Mesendoderm (in vitro differentiated cells): ENCODE results near the gene ENOX2.

Experiments
- DNase-seq: peaks from one replicate; pipeline ENCODE4 v3.0.0; 2013
- H2AK5ac ChIP-seq: 2 replicates; pipeline ENCODE4 v1.6.1; 2013; ENCODE audit warnings: low read length, inconsistent platforms
- H2BK120ac ChIP-seq: 2 replicates; pipeline ENCODE4 v1.6.1; 2013; ENCODE audit warnings: low read depth, mild to moderate bottlenecking, low read length, moderate library complexity, mixed read lengths
- H2BK15ac ChIP-seq: replicated peaks from 2 replicates; pipeline ENCODE4 v1.6.1; 2013; ENCODE audit warnings: low read depth, mild to moderate bottlenecking, moderate library complexity
- H2BK5ac ChIP-seq: 2 replicates; pipeline ENCODE4 v1.6.1; 2013; ENCODE audit warnings: low read length, inconsistent platforms
- H3K18ac ChIP-seq: 2 replicates; pipeline ENCODE4 v1.6.1; 2013; ENCODE audit warnings: mild to moderate bottlenecking, low read length, mixed read lengths
- H3K23ac ChIP-seq: one replicate; pipeline ENCODE4 v1.6.1; 2013; ENCODE audit warnings: low read length
- H3K27ac ChIP-seq: 2 replicates; pipeline ENCODE4 v1.5.1; 2013; ENCODE audit warnings: low read depth, mild to moderate bottlenecking, inconsistent platforms, low read length, moderate library complexity
- H3K27me3 ChIP-seq: 2 replicates; pipeline ENCODE4 v1.6.1; 2013; ENCODE audit warnings: low read length, control low read depth, mild to moderate bottlenecking, inconsistent platforms; ENCODE audit not compliant: insufficient read depth, poor library complexity
- H3K36me3 ChIP-seq: 2 replicates; pipeline ENCODE4 v1.6.1; 2013; ENCODE audit warnings: low read length, inconsistent platforms; ENCODE audit not compliant: control insufficient read depth, insufficient read depth
- H3K4ac ChIP-seq: one replicate; pipeline ENCODE4 v1.6.1; 2013; ENCODE audit warnings: low read depth, mild to moderate bottlenecking, low read length, moderate library complexity
- H3K4me1 ChIP-seq: 2 replicates; pipeline ENCODE4 v1.6.1; 2013; ENCODE audit warnings: low read depth, low read length, inconsistent platforms; ENCODE audit not compliant: control insufficient read depth
- H3K4me2 ChIP-seq: 2 replicates; pipeline ENCODE4 v1.6.1; 2013; ENCODE audit warnings: low read length
- H3K4me3 ChIP-seq: 2 replicates; pipeline ENCODE4 v1.5.1; 2013; ENCODE audit warnings: mild to moderate bottlenecking, low read length
- H3K56ac ChIP-seq: one replicate; pipeline ENCODE4 v1.6.1; 2013; ENCODE audit warnings: low read length
- H3K79me1 ChIP-seq: 2 replicates; pipeline ENCODE4 v1.6.1; 2013; ENCODE audit warnings: low read length, inconsistent platforms
- H3K79me2 ChIP-seq: 2 replicates; pipeline ENCODE4 v1.6.1; 2013; ENCODE audit warnings: mild to moderate bottlenecking, low read length; ENCODE audit not compliant: control insufficient read depth, insufficient read depth
- H3K9ac ChIP-seq: 2 replicates; pipeline ENCODE4 v1.6.1; 2013; ENCODE audit warnings: low read length, inconsistent platforms
- H4K5ac ChIP-seq: one replicate; pipeline ENCODE4 v1.6.1; 2013; ENCODE audit warnings: low read length
- H4K8ac ChIP-seq: one replicate; pipeline ENCODE4 v1.6.1; 2013; ENCODE audit warnings: low read depth, mild to moderate bottlenecking, control low read depth, low read length, moderate library complexity
- WGBS: extraction: QIAGEN DNeasy Blood & Tissue Kit; methylation state at CpG from one replicate; pipeline ENCODE4 v1.1.7; 2013; ENCODE audit warnings: low lambda C conversion rate, missing lambda C conversion rate; ENCODE audit not compliant: insufficient coverage; ENCODE audit errors: extremely low coverage; 5-methylcytosine and 5-hydroxymethylcytosine counted together

The ENOX2 gene

DNA sequence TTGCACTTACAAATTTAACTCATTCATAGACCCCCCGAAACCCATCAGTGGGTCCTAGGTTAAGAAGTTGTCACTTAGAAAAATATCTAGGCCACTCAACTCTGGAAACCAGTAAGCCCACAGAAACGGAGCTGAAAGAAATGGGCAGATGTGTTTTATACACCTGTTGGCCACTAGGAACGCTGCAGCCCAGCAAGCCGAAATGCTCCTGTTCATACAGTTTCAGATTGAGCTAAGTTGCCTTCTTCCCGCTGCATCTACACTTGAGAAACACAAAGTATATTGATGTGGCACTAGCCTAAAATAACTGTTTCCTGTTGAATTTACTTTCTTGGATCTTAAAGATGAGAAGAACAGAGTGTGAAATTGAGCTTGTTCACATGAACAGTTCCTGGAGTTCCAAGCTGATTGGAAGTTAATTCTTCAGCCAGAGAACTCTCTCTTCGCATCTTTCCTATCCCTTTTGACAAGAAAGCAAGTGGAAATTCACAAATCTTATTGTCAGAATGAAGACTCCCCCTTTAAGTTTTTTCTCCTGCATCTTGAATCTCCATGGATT lies 327.1 kb downstream of the ENOX2 start:
- H3K4me3 ChIP-seq, result no peak overlapping the region

More for the DNA sequence above, 327.1 kb downstream of the ENOX2 start:
- Histone ChIP-seq H3K4me1 (no peaks in the 10 kb centered on the region), H3K4ac (no peak overlapping the region), H3K79me1 (no peaks in the 10 kb centered on the region), H4K5ac (no peak overlapping the region), H3K9ac (no peak overlapping the region), H3K27me3 (no peaks in the 10 kb centered on the region), H2BK120ac (no peak overlapping the region), H3K79me2 (no peaks in the 10 kb centered on the region), H3K18ac (no peak overlapping the region), H3K36me3 (no peaks in the 10 kb centered on the region), H3K4me2 (no peak overlapping the region), H2BK15ac (no peak overlapping the region), H3K56ac (no peak overlapping the region), H2BK5ac (no peak overlapping the region), H3K23ac (no peak overlapping the region), H4K8ac (no peak overlapping the region), H2AK5ac (no peak overlapping the region), H3K27ac (no peak overlapping the region)
- WGBS, result no CpG with 5 or more reads among the region's 6 CpGs
- peak; percentile 40 for DNase-seq
